Measurements from ENCODE around the gene SPON2. TPM values are rescaled to one million over a fixed set of nuclear protein-coding genes. Genes with fewer than 3 reads are reported as not detected.

SPON2 gene
- 3.5 and 79.9 TPM in 2 replicates for total RNA-seq (ENCODE audit: low replicate concordance)

GRCh38 chr4:1172228-1172851 is at the start of gene SPON2:
Gene SPON2 (minus strand): TSS chr4:1172583.

Other genes with a start within 250 kb of the SPON2 start
- 36.7 and 48.7 TPM in 2 replicates for gene GAK, start 240.3 kb downstream of the SPON2 start, total RNA-seq (ENCODE audit: low replicate concordance)
- gene TMEM175, start 240.1 kb downstream of the SPON2 start, total RNA-seq (ENCODE audit: low replicate concordance): 16.2 and 22.1 TPM in 2 replicates
- 14.3 TPM in 2 replicates for gene DGKQ, start 199.0 kb downstream of the SPON2 start, total RNA-seq (ENCODE audit: low replicate concordance)
- gene IDUA, start 185.5 kb downstream of the SPON2 start, total RNA-seq (ENCODE audit: low replicate concordance): 7.0 and 12.9 TPM in 2 replicates
- gene SLC26A1, start 179.2 kb downstream of the SPON2 start, total RNA-seq (ENCODE audit: low replicate concordance): 0.08 and 0.35 TPM in 2 replicates
- gene FGFRL1, start 161.0 kb downstream of the SPON2 start, total RNA-seq (ENCODE audit: low replicate concordance): 20.1 and 25.5 TPM in 2 replicates
- 0.60 and 0.82 TPM in 2 replicates for gene RNF212, start 59.0 kb downstream of the SPON2 start, total RNA-seq (ENCODE audit: low replicate concordance)
- gene CTBP1, start 76.5 kb upstream of the SPON2 start, total RNA-seq (ENCODE audit: low replicate concordance): 191 and 234 TPM in 2 replicates
- gene MAEA, start 117.3 kb upstream of the SPON2 start, total RNA-seq (ENCODE audit: low replicate concordance): 63.7 and 103 TPM in 2 replicates
- 5.3 and 6.6 TPM in 2 replicates for gene UVSSA, start 174.6 kb upstream of the SPON2 start, total RNA-seq (ENCODE audit: low replicate concordance)
- gene NKX1-1, start 233.9 kb upstream of the SPON2 start, total RNA-seq (ENCODE audit: low replicate concordance): not detected in 2 replicates

All from smooth muscle cell of the coronary artery (primary cell).